Transverse colon (tissue), 4 donors: ENCODE results near the gene ARHGAP24. TPM values are rescaled to one million over a fixed set of nuclear protein-coding genes. Genes with fewer than 3 reads are reported as not detected.

ENCODE experiments used
- DNase-seq: peaks from one replicate; pipeline ENCODE4 v3.0.0-alpha.2; 2019
- H3K27ac ChIP-seq, 4 donors: fragments of 200-600 bp; sonication (generic); 2 replicates each; pipeline ENCODE4 v1.5.1; 2016 to 2018; ENCODE audit warnings: inconsistent platforms in 4 of 4
- H3K27me3 ChIP-seq: fragments of 200-600 bp; sonication (generic); 2 replicates; pipeline ENCODE4 v1.5.1; 2017; ENCODE audit warnings: inconsistent platforms
- H3K36me3 ChIP-seq, 4 donors: fragments of 200-600 bp; sonication (generic); 2 replicates each; pipeline ENCODE4 v1.5.1; 2017 to 2019; ENCODE audit warnings: inconsistent platforms in 4 of 4
- H3K4me1 ChIP-seq, 4 donors: fragments of 200-600 bp; sonication (generic); 2 replicates each; pipeline ENCODE4 v1.5.1; 2017 to 2020; ENCODE audit warnings: inconsistent platforms in 4 of 4
- H3K4me3 ChIP-seq, 4 donors: fragments of 200-600 bp; sonication (generic); 1 replicate in 1 of 4; 2 replicates in 3 of 4; pipeline versions ENCODE4 v1.5.1 to v1.6.1; 2017 to 2019; ENCODE audit warnings: inconsistent platforms in 4 of 4
- H3K9me3 ChIP-seq, 2 donors: fragments of 200-600 bp; sonication (generic); 2 replicates each; pipeline ENCODE4 v1.5.1; 2017 to 2019; ENCODE audit warnings: inconsistent platforms in 2 of 2
- EP300 ChIP-seq: sonication (generic); formaldehyde crosslinking; IDR thresholded peaks from one replicate; pipeline ENCODE4 v1.6.1; 2017; ENCODE audit warnings: antibody characterized with exemption, low read depth
- POLR2A ChIP-seq: fragments of 450-650 bp; IDR thresholded peaks from one replicate; pipeline ENCODE4 v1.6.1; 2016; ENCODE audit warnings: antibody characterized with exemption, mild to moderate bottlenecking, moderate library complexity
- POLR2AphosphoS5 ChIP-seq, 3 donors: sonication (generic); formaldehyde crosslinking; IDR thresholded peaks; one replicate each; pipeline ENCODE4 v1.6.1; 2016; ENCODE audit warnings: antibody characterized with exemption in 3 of 3
- WGBS, 2 donors: methylation state at CpG; one replicate each; pipeline ENCODE4 v1.1.5; 2018; ENCODE audit warnings: low coverage in 1 of 2; 5-methylcytosine and 5-hydroxymethylcytosine counted together
- in situ Hi-C, 4 donors: fragments of 200-750 bp; cut with MboI; loops; one replicate each; pipeline versions ENCODE4 v1.15.0 to v1.15.1; 2017; ENCODE audit warnings: low sequenced_read_pairs in 3 of 4, low pct_ligation_motif_present in 1 of 4, low pct_unique_long_range_greater_than_20kb in 1 of 4
- intact Hi-C: fragments of 100-400 bp; cut with DNase I; formaldehyde crosslinking; loops from one replicate; pipeline ENCODE4 v1.15.1; 2023; ENCODE audit warnings: low total_unique reads
- total RNA-seq, 4 donors: library from RNA; depleted of rRNA; stranded (reverse); fragments of >200 nt; gene quantifications; one replicate each; pipeline ENCODE4 v1.1.0, GENCODE V29; 2016
- TF ChIP-seq, protein P1 (sequence below), 5 experiments: fragments of 200-600 bp in 3 of 5; fragments of 450-650 bp in 2 of 5; sonication (generic) in 3 of 5; IDR thresholded peaks; 1 replicate in 2 of 5; 2 replicates in 3 of 5; pipeline ENCODE4 v1.5.1; 2016 to 2017; ENCODE audit warnings: antibody characterized with exemption in 5 of 5, inconsistent platforms in 3 of 5, mild to moderate bottlenecking in 2 of 5, moderate library complexity in 1 of 5

The ARHGAP24 gene
- total RNA-seq, 4 donors from 2014 or later: 4.2 to 32.0 (median 12.6) TPM

DNA sequence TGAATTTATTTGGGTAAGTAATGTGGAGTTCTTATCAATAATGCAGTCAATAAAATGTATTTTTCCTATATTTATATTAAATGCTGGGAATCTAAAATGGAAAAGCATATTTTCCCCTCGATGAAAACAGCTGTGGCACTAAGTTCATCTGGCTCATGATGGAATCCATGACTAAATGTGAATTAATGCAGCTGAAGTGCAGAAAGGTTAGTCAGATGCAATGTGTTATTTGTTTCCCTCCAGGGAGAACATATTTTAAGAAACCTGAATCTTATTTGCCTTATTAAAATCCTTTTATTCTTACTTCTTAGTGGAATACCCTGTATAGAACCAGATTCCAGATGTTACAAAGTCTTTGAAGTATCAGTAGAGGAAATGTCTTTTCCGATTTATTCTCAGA is 247.9 kb downstream of the ARHGAP24 start:
- Histone ChIP-seq H3K36me3 (no peaks in the 10 kb centered on the region), H3K9me3 (no peaks in the 10 kb centered on the region), H3K27me3 (no peaks in the 10 kb centered on the region), H3K27ac (no peak overlapping the region), H3K4me1 (peaks cover 3 to 11% (median 5%) of the 10 kb centered on the region in 4 donors), H3K4me3 (no peak overlapping the region)
- TF ChIP-seq POLR2AphosphoS5 (IDR thresholded peaks at IDR 0.05) (no peak), EP300 (no peak), POLR2A (no peak)
- TF ChIP-seq, protein P1, sequence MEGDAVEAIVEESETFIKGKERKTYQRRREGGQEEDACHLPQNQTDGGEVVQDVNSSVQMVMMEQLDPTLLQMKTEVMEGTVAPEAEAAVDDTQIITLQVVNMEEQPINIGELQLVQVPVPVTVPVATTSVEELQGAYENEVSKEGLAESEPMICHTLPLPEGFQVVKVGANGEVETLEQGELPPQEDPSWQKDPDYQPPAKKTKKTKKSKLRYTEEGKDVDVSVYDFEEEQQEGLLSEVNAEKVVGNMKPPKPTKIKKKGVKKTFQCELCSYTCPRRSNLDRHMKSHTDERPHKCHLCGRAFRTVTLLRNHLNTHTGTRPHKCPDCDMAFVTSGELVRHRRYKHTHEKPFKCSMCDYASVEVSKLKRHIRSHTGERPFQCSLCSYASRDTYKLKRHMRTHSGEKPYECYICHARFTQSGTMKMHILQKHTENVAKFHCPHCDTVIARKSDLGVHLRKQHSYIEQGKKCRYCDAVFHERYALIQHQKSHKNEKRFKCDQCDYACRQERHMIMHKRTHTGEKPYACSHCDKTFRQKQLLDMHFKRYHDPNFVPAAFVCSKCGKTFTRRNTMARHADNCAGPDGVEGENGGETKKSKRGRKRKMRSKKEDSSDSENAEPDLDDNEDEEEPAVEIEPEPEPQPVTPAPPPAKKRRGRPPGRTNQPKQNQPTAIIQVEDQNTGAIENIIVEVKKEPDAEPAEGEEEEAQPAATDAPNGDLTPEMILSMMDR (IDR thresholded peaks at IDR 0.05): no peak
- in situ Hi-C loops: no loop called here
- intact Hi-C loops: no loop called here
- no peak for DNase-seq
- 89 to 93% methylated on average over 2 of the region's 2 CpGs for WGBS, 2 donors

DNA sequence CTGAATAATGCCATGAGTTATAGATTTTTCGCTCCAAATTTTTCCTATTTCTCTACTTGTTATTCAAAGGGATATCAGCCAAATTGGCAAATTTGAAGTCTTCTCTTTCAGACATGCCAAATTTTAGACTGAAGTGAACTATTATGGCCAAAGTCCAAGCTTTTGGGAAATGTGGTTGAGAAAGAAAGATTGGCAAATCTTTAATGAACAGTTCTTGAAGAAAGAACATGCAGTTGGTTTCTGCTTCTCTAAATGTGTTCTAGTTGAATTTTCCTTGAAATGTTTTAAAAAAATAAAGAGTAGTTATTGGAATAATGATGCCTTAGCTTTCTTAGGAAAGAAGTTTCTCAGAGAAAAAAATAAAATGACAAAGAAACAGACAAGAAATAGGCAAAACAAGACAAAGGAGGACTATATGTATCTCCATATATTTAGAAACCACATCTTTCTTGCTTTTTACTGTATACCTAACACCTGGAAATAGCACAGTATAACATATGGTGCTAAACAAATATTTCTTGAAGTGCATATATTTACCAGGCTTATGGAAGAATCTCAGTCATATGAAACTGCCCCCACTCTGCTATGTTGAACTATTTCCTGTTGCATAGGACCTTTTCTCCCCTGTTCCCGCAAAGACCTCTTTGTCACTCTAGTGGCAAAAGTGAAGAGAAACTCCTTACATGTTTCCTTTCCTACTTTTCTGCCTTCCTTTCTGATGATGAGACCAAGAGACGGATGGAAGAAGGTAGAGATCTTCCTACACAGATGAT is 250.0 kb downstream of the ARHGAP24 start:
- peaks cover 3 to 19% (median 7%) of the 10 kb centered on the region in 4 donors for H3K4me1 ChIP-seq
- WGBS, 2 donors: 84 to 91% methylated on average over 3 of the region's 3 CpGs
- H3K4me3 ChIP-seq: no peak overlapping the region
- no peaks in the 10 kb centered on the region for H3K36me3 ChIP-seq
- intact Hi-C loops (no loop called here), in situ Hi-C loops (loop anchor here in 2 of 4 donors (25.0 kb wide), 2 partner anchors 313 to 588 kb away; no protein-coding TSS in a partner anchor)
- peak overlapping the region; percentile 50 to 62 (median 58) for H3K27ac ChIP-seq
- no peaks in the 10 kb centered on the region for H3K27me3 ChIP-seq
- H3K9me3 ChIP-seq: no peaks in the 10 kb centered on the region
- no peak for DNase-seq
- TF ChIP-seq, protein P1 (IDR thresholded peaks at IDR 0.05): no peak
- no peak for TF ChIP-seq EP300
- TF ChIP-seq POLR2A: no peak
- TF ChIP-seq POLR2AphosphoS5 (IDR thresholded peaks at IDR 0.05): no peak

DNA sequence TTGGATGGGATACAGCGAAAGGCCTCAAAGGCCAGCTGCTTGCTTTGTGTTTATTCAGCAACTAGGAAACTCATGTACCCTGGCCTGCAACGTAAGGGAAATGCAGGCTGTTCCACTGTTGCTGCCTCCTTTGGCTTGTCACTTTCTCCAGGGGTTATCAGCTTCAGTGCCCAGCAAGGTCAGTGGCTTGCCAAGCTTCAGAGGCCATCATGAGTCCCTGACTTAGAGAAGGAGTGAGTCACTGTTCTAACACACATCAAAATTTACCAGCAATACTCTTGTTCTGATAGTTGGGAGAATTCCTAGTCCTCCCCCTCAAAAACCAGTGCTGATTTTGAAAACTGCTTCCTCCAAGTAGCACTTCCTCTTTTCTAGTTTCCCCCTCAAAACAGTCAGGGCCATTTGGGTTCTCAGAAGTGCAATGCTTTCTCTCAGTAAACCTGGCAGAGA is 250.8 kb downstream of the ARHGAP24 start:
- Histone ChIP-seq H3K27ac (peak overlapping the region; percentile 50 to 62 (median 58)), H3K27me3 (no peaks in the 10 kb centered on the region), H3K9me3 (no peaks in the 10 kb centered on the region), H3K4me1 (peaks cover 3 to 19% (median 7%) of the 10 kb centered on the region in 4 donors), H3K4me3 (no peak overlapping the region), H3K36me3 (no peaks in the 10 kb centered on the region)
- peak; percentile 8 for DNase-seq
- intact Hi-C loops: no loop called here
- TF ChIP-seq POLR2AphosphoS5 (IDR thresholded peaks at IDR 0.05) (no peak), EP300 (no peak), POLR2A (no peak)
- TF ChIP-seq, protein P1 (IDR thresholded peaks at IDR 0.05): no peak
- in situ Hi-C loops: loop anchor here in 2 of 4 donors (25.0 kb wide), 2 partner anchors 313 to 588 kb away; no protein-coding TSS in a partner anchor
- WGBS, 2 donors: 63% methylated on average over 2 of the region's 2 CpGs; no CpG with 5 or more reads in 1 of the 2 donors

DNA sequence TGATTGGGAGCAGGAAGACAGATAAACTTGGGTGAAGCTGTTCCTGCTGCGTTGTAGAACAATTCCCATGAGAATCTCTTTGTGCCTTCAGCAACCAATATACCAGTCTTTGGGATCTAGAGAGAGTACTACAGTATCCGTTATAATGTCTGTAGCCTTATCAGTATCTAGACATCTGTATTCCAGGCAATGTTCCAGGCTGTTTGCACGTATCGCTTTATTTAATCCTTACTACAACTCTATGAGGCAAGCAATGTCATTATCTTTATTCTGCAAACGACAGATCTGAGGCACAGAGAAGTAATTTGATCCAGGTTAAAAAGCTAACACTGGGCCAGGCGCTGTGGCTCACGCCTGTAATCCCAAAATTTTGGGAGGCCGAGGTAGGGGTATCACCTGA is 251.6 kb downstream of the ARHGAP24 start:
- 90% methylated on average over 8 of the region's 8 CpGs; no CpG with 5 or more reads in 1 of the 2 donors for WGBS, 2 donors
- DNase-seq: no peak
- no peaks in the 10 kb centered on the region for H3K9me3 ChIP-seq
- H3K27ac ChIP-seq: peak overlapping the region; percentile 7 to 62 (median 48)
- peaks cover 3 to 19% (median 7%) of the 10 kb centered on the region in 4 donors for H3K4me1 ChIP-seq
- H3K27me3 ChIP-seq: no peaks in the 10 kb centered on the region
- in situ Hi-C loops (loop anchor here in 2 of 4 donors (25.0 kb wide), 2 partner anchors 314 to 589 kb away; no protein-coding TSS in a partner anchor), intact Hi-C loops (no loop called here)
- no peak for TF ChIP-seq POLR2A
- TF ChIP-seq, protein P1 (IDR thresholded peaks at IDR 0.05): no peak
- no peak for TF ChIP-seq EP300
- TF ChIP-seq POLR2AphosphoS5 (IDR thresholded peaks at IDR 0.05): no peak
- H3K4me3 ChIP-seq: no peak overlapping the region
- H3K36me3 ChIP-seq: no peaks in the 10 kb centered on the region
